A549 treated with RU486 at 1 μM for 4 hours (cell line): Measurements from ENCODE around the gene LACC1. TPM values are rescaled to one million over a fixed set of nuclear protein-coding genes. Genes with fewer than 3 reads are reported as not detected.

Experiments
- total RNA-seq: library from RNA; stranded (reverse); fragments of 200-300 nt; extraction: Qiagen RNA extraction; gene quantifications from 5 replicates; pipeline ENCODE4 v1.2.3, GENCODE V29; 2022; ENCODE audit warnings: low read depth

The LACC1 gene
- total RNA-seq: 1.1 to 3.4 TPM (median 2.9 TPM) in 5 replicates

DNA sequence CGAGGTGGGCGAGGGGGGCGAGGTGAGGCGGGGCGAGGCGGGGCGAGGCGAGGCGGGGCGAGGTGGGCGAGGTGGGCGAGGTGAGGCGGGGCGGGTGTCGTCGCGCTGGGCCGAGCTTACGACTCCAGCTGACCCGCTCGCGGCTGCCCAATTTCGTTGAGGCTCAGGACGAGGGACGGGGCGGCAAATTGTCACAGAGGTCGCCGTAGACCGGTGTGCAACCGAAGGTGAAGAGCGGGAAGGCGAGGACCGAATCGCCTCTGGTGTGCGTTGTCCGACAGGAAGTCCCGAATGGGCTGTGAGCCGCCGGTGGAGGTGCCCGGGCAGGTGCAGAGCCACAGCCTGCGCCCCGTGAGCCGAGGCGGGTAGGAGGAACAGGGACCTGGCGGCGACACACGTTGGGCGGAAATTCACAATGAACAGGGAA is at the start of gene LACC1:
Gene LACC1 (plus strand): TSS at position 150 of the 427 bp plus-strand sequence. CDS start 1,082 bp downstream, outside the sequence.

DNA sequence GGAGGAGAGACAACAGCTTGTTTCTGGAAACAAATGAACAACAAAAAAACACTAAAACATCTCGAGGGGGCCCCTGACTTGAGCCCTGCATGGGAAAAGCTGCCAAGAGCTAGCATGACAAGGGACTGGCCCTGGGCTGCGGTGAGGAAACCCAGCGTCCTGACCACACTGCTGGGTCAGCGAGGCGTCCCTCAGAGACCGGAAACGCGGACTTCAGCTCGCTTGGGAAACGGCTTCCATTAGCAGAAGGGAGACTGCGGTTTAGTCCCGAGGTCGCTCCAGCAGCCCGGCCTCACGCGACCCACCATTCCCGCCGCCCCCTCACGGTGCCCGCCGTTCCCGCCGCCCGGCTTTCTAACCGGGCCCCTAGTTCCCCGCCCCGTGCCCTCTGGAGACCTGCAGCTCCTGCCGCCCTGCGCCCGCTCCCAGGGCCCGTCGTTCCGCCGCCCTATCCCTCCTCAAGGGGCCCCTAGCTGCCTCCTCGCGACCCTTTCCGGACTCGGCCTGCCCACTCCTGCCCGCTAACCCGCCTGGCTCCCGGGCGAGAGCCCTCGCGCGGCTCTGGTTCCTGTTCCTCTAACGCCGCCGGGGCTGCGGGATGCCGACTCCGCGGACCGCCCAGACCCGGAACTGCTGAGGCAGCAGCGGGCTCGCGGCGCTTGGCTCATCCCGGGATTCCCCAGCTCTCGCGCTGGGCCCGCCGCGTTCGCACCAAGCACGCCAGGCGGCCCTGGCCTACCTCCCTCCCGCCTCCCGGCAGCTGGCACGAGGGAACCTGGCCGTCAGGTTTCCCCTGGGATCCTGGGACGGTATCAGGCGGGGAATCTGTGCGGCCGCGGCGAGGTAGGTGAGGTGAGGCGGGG is 581 bp upstream of the LACC1 start, which contains the start of gene CCDC122:
Gene CCDC122 (minus strand): TSS at position 849 of the 863 bp plus-strand sequence. CDS start 10,364 bp downstream, outside the sequence.

Other genes starting within 250 kb of the LACC1 start
- 0.60 to 0.75 TPM (median 0.65 TPM) in 5 replicates for gene ENOX1, start 92.9 kb upstream of the LACC1 start, total RNA-seq
- gene CCDC122, start 164 bp upstream of the LACC1 start, total RNA-seq: 2.0 to 6.6 TPM (median 2.8 TPM) in 5 replicates